ENCODE measurements around the gene NVL. TPM values are rescaled to one million over a fixed set of nuclear protein-coding genes. Genes with fewer than 3 reads are reported as not detected.

Gene NVL
- total RNA-seq, 1 donor from 2014 or later: 10.3 TPM

GRCh38 chr1:224301391-224301790 lies 28.6 kb downstream of the NVL start:
- H3K4me1 ChIP-seq: no peaks in the 10 kb centered on the region
- no peak overlapping the region for H3K27ac ChIP-seq (replicated peaks)
- H3K36me3 ChIP-seq: peaks cover 98% of the 10 kb centered on the region
- no peak for TF ChIP-seq CTCF (IDR thresholded peaks at IDR 0.05; ENCODE audit: borderline replicate concordance)
- intact Hi-C loops (cut with micrococcal nuclease): no loop called here
- no peaks in the 10 kb centered on the region for H3K27me3 ChIP-seq (ENCODE audit: low read depth)
- no peak for DNase-seq
- H3K9me3 ChIP-seq (replicated peaks): no peaks in the 10 kb centered on the region
- no peak overlapping the region for H3K4me3 ChIP-seq

- no peak for DNase-seq
- H3K27me3 ChIP-seq (ENCODE audit: low read depth): no peaks in the 10 kb centered on the region
- H3K36me3 ChIP-seq: peaks cover 98% of the 10 kb centered on the region
- H3K9me3 ChIP-seq (replicated peaks): no peaks in the 10 kb centered on the region
- intact Hi-C loops (cut with micrococcal nuclease): no loop called here
- H3K4me3 ChIP-seq: no peak overlapping the region
- no peak for TF ChIP-seq CTCF (IDR thresholded peaks at IDR 0.05; ENCODE audit: borderline replicate concordance)
- H3K27ac ChIP-seq (replicated peaks): no peak overlapping the region
- no peaks in the 10 kb centered on the region for H3K4me1 ChIP-seq
Measured at GRCh38 chr1:224300346-224300745, 29.6 kb downstream of the NVL start.

GRCh38 chr1:224298346-224299330 lies 31.3 kb downstream of the NVL start:
- intact Hi-C loops (cut with micrococcal nuclease): no loop called here
- H3K4me1 ChIP-seq: no peaks in the 10 kb centered on the region
- H3K36me3 ChIP-seq: peaks cover 98% of the 10 kb centered on the region
- no peak overlapping the region for H3K4me3 ChIP-seq
- no peaks in the 10 kb centered on the region for H3K27me3 ChIP-seq (ENCODE audit: low read depth)
- no peak for DNase-seq
- TF ChIP-seq CTCF (IDR thresholded peaks at IDR 0.05; ENCODE audit: borderline replicate concordance): no peak
- H3K9me3 ChIP-seq (replicated peaks): no peaks in the 10 kb centered on the region
- H3K27ac ChIP-seq (replicated peaks): no peak overlapping the region

- no peak for DNase-seq
- H3K27ac ChIP-seq (replicated peaks): no peak overlapping the region
- intact Hi-C loops (cut with micrococcal nuclease): no loop called here
- H3K4me3 ChIP-seq: no peak overlapping the region
- H3K4me1 ChIP-seq: no peaks in the 10 kb centered on the region
- H3K27me3 ChIP-seq (ENCODE audit: low read depth): no peaks in the 10 kb centered on the region
- TF ChIP-seq CTCF (IDR thresholded peaks at IDR 0.05; ENCODE audit: borderline replicate concordance): no peak
- H3K36me3 ChIP-seq: peaks cover 97% of the 10 kb centered on the region
- H3K9me3 ChIP-seq (replicated peaks): no peaks in the 10 kb centered on the region
Measured at GRCh38 chr1:224294775-224295174, 35.2 kb downstream of the NVL start.

- no peak for DNase-seq
- Histone ChIP-seq H3K27ac (replicated peaks) (no peak overlapping the region), H3K4me1 (no peaks in the 10 kb centered on the region), H3K27me3 (ENCODE audit: low read depth) (no peaks in the 10 kb centered on the region), H3K4me3 (no peak overlapping the region), H3K36me3 (peaks cover 88% of the 10 kb centered on the region), H3K9me3 (replicated peaks) (no peaks in the 10 kb centered on the region)
- no peak for TF ChIP-seq CTCF (IDR thresholded peaks at IDR 0.05; ENCODE audit: borderline replicate concordance)
- intact Hi-C loops (cut with micrococcal nuclease): no loop called here
Measured at GRCh38 chr1:224292419-224292818, 37.6 kb downstream of the NVL start.
